ENCODE data around the gene KRT86. TPM values are rescaled to one million over a fixed set of nuclear protein-coding genes. Genes with fewer than 3 reads are reported as not detected.

The KRT86 gene
- polyA plus RNA-seq, 2 of the 4 experiments (the other 2 are of a cell fraction): 23.5 to 378 TPM

DNA sequence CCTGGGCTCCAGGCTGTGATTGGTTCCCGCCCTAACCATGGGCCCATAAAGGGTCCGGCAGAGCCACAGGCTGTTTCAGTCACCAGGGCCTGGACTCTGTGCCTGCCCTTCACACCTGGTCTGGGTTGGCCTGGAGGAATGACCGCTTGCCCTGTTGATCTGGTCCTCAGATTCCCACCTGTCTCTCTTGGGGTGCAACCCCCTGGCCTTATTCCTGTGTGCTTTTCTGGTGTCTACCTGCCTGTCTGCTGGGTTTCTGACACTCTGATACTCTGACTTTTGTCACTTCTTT is 49.7 kb downstream of the KRT86 start:
- no peak for DNase-seq (ENCODE audit: low read depth in 1 of 2, low spot score in 1 of 2)
- Histone ChIP-seq H3K27ac (peak overlapping the region; percentile 13 to 81; a peak in 4 of 6 replicates), H3K4me3 (no peak overlapping the region), H3K9me3 (no peaks in the 10 kb centered on the region), H3K4me2 (no peak overlapping the region), H3K4me1 (peaks cover 19% of the 10 kb centered on the region)
- FAIRE-seq: no peak
- TF ChIP-seq RFX5 (IDR thresholded peaks at IDR 0.05) (no peak), MAZ (IDR thresholded peaks at IDR 0.05; ENCODE audit: borderline replicate concordance, low read depth, low read length) (no peak), TP53 (CRISPR knock-in tag; IDR thresholded peaks at IDR 0.05) (no peak), JUN (IDR thresholded peaks at IDR 0.05) (no peak)
- TF ChIP-seq, protein P1, sequence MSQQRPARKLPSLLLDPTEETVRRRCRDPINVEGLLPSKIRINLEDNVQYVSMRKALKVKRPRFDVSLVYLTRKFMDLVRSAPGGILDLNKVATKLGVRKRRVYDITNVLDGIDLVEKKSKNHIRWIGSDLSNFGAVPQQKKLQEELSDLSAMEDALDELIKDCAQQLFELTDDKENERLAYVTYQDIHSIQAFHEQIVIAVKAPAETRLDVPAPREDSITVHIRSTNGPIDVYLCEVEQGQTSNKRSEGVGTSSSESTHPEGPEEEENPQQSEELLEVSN (IDR thresholded peaks at IDR 0.05; ENCODE audit: borderline replicate concordance, low read depth): no peak
- POLR2A ChIA-PET: no interaction called here
- ATAC-seq: no peak
- 100% methylated on average over 3 of the region's 3 CpGs for WGBS (ENCODE audit: missing lambda C conversion rate)
- CTCF ChIA-PET: interaction anchor here (1.6 to 15.7 kb wide), 6 partner anchors 9 to 657 kb away, joined by 4 to 387 read pairs (median 49); partner anchors contain the start of gene KRT86

DNA sequence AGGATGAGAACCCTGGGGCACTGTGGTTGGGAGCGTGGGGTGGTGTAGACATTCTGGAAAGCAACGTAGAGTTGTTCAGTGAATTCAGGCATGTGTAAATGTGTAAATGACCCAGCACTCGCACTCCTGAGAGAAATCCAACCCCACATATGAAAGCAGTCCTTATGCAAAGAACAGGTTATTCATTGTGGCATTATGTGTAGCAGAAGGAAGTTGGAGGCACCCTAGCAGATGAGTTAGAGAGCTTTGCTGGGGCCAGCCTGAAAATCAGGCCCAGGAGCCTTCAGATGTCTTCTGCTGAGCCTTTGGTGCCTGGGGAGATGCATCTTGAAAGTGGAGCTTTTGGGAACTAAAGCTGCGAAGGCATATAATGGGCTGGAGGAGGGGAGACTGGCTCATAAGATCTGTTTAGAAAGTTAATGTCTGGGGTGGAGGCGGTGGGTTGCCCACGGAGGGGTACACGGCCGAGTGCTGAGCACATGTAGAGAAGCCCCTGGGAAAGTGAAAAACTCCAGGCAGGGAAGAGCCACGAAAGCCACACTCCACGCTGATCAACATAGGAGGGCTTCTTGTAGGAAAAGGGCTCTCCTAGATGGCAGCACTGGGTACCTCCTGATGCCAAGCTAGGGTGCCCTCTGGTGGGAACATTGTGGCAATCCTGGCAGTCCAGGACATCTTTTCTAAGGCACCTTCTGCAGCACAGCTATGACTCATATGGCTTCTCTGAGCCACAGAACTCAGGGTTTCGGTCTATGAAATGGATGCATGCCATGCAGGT is 52.8 kb downstream of the KRT86 start:
- peak; percentile 94 to 98 for ATAC-seq
- WGBS (ENCODE audit: missing lambda C conversion rate): 30% methylated on average over 11 of the region's 11 CpGs
- peak overlapping the region; percentile 75 to 90 for H3K27ac ChIP-seq
- FAIRE-seq: peak; percentile 99
- H3K9me3 ChIP-seq: no peaks in the 10 kb centered on the region
- peaks cover 19% of the 10 kb centered on the region for H3K4me1 ChIP-seq
- POLR2A ChIA-PET: interaction anchor here (0.7 to 3.9 kb wide), 12 partner anchors 14 to 94 kb away, joined by 3 to 49 read pairs (median 6); partner anchors contain the start of gene KRT7
- CTCF ChIA-PET: interaction anchor here (0.6 to 15.7 kb wide), 68 partner anchors 9 to 685 kb away, joined by 3 to 387 read pairs (median 6); partner anchors contain the start of genes KRT7, KRT81, KRT82 and KRT86
- no peak overlapping the region for H3K4me3 ChIP-seq
- peak overlapping the region; percentile 51 for H3K4me2 ChIP-seq
- DNase-seq (ENCODE audit: low read depth in 1 of 2, low spot score in 1 of 2): peak; percentile 98 to 100
- no peak for TF ChIP-seq CBX2 (IDR thresholded peaks at IDR 0.05; ENCODE audit: borderline replicate concordance, low read depth)
- TF ChIP-seq EHF (CRISPR knock-in tag; IDR thresholded peaks at IDR 0.05): peak; percentile 68; the same call in 1 of the 2 replicates
- TF ChIP-seq, protein P2, sequence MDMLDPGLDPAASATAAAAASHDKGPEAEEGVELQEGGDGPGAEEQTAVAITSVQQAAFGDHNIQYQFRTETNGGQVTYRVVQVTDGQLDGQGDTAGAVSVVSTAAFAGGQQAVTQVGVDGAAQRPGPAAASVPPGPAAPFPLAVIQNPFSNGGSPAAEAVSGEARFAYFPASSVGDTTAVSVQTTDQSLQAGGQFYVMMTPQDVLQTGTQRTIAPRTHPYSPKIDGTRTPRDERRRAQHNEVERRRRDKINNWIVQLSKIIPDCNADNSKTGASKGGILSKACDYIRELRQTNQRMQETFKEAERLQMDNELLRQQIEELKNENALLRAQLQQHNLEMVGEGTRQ (IDR thresholded peaks at IDR 0.05): no peak
- TF ChIP-seq, protein P3, sequence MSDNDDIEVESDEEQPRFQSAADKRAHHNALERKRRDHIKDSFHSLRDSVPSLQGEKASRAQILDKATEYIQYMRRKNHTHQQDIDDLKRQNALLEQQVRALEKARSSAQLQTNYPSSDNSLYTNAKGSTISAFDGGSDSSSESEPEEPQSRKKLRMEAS (IDR thresholded peaks at IDR 0.05): peak; percentile 85
- TF ChIP-seq TP53 (CRISPR knock-in tag; IDR thresholded peaks at IDR 0.05): peak; percentile 78
- TF ChIP-seq, protein P4, sequence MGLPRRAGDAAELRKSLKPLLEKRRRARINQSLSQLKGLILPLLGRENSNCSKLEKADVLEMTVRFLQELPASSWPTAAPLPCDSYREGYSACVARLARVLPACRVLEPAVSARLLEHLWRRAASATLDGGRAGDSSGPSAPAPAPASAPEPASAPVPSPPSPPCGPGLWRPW (IDR thresholded peaks at IDR 0.05): no peak
- peak; percentile 46; the same call in 1 of the 2 replicates for TF ChIP-seq JUNB (IDR thresholded peaks at IDR 0.05)
- no peak for TF ChIP-seq ZSCAN20 (CRISPR knock-in tag; IDR thresholded peaks at IDR 0.05)
- TF ChIP-seq POLR2A (IDR thresholded peaks at IDR 0.05; ENCODE audit: low read length): no peak
- no peak for TF ChIP-seq RNF2 (IDR thresholded peaks at IDR 0.05; ENCODE audit: borderline replicate concordance, low read depth)
- no peak; the same call in 1 of the 2 replicates for TF ChIP-seq ESRRA (IDR thresholded peaks at IDR 0.05; ENCODE audit: borderline replicate concordance, low read length)
- peak; percentile 60; the same call in 1 of the 2 replicates for TF ChIP-seq FOXS1 (CRISPR knock-in tag; IDR thresholded peaks at IDR 0.05)
- TF ChIP-seq, protein P5, sequence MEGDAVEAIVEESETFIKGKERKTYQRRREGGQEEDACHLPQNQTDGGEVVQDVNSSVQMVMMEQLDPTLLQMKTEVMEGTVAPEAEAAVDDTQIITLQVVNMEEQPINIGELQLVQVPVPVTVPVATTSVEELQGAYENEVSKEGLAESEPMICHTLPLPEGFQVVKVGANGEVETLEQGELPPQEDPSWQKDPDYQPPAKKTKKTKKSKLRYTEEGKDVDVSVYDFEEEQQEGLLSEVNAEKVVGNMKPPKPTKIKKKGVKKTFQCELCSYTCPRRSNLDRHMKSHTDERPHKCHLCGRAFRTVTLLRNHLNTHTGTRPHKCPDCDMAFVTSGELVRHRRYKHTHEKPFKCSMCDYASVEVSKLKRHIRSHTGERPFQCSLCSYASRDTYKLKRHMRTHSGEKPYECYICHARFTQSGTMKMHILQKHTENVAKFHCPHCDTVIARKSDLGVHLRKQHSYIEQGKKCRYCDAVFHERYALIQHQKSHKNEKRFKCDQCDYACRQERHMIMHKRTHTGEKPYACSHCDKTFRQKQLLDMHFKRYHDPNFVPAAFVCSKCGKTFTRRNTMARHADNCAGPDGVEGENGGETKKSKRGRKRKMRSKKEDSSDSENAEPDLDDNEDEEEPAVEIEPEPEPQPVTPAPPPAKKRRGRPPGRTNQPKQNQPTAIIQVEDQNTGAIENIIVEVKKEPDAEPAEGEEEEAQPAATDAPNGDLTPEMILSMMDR (IDR thresholded peaks at IDR 0.05): peak; percentile 100
- TF ChIP-seq RARB (CRISPR knock-in tag; IDR thresholded peaks at IDR 0.05): no peak
- TF ChIP-seq EHMT2 (IDR thresholded peaks at IDR 0.05; ENCODE audit: low read depth): no peak
- no peak for TF ChIP-seq CBX8 (IDR thresholded peaks at IDR 0.05)
- peak; percentile 86 for TF ChIP-seq ZFP36 (IDR thresholded peaks at IDR 0.05; ENCODE audit: borderline replicate concordance, partially characterized antibody)
- TF ChIP-seq RCOR1 (IDR thresholded peaks at IDR 0.05; ENCODE audit: low read depth, low read length): 0 out of 2 replicates have a peak, but pooled peaks have one; percentile 15
- TF ChIP-seq SMC3 (IDR thresholded peaks at IDR 0.05): peak; percentile 99
- no peak for TF ChIP-seq MYC (IDR thresholded peaks at IDR 0.05; ENCODE audit: borderline replicate concordance, low read length)
- 0 out of 2 replicates have a peak, but pooled peaks have one; percentile 44 for TF ChIP-seq FOSB (CRISPR knock-in tag; IDR thresholded peaks at IDR 0.05)
- peak; percentile 95 to 96 for TF ChIP-seq RAD21 (conservative IDR thresholded peaks at IDR 0.05 in 1 of 2, IDR thresholded peaks at IDR 0.05 in 1 of 2)
- peak; percentile 82 for TF ChIP-seq HOXB13 (CRISPR knock-in tag; IDR thresholded peaks at IDR 0.05; ENCODE audit: low read depth)
- TF ChIP-seq JUN (IDR thresholded peaks at IDR 0.05): peak in 1 of 2 experiments; percentile 59; a peak in 2 of 5 replicates
- TF ChIP-seq FOSL2 (IDR thresholded peaks at IDR 0.05): peak; percentile 78
- TF ChIP-seq FOSL2 (CRISPR knock-in tag; IDR thresholded peaks at IDR 0.05): peak; percentile 98
- TF ChIP-seq, protein P1 (IDR thresholded peaks at IDR 0.05; ENCODE audit: borderline replicate concordance, low read depth): peak; percentile 60
- no peak for TF ChIP-seq NFE2L2 (conservative IDR thresholded peaks at IDR 0.05; ENCODE audit: low read length)
- no peak for TF ChIP-seq HDAC2 (IDR thresholded peaks at IDR 0.05)
- no peak for TF ChIP-seq NPAS2 (CRISPR knock-in tag; IDR thresholded peaks at IDR 0.05; ENCODE audit: borderline replicate concordance)
- TF ChIP-seq HOXA7 (CRISPR knock-in tag; IDR thresholded peaks at IDR 0.05): no peak
- TF ChIP-seq BHLHE40 (IDR thresholded peaks at IDR 0.05; ENCODE audit: low read depth, low read length): no peak
